Measurements from ENCODE around the gene SMPX. TPM values are rescaled to one million over a fixed set of nuclear protein-coding genes. Genes with fewer than 3 reads are reported as not detected.

SMPX gene
- total and polyA plus RNA-seq, 4 donors: 0.09 to 0.10 TPM; not detected in 2

DNA sequence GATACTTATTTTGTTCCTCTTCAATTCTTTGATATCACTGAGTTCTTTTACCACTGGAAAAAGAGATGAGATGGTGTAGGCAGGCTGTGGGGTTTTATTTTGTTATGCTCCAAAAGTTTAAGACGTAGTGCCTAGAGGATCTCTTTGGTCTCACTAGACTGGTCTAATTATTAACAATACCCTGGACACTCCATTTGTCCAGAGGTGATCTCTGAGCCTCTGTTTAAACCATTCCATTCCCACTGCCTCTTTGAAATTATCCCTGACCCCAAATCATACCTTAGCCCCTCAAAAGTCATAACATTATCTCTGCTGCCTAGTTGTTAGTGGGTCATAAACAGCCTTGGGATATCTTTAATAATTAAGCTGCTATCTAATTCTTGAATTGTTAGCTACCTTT lies 24.2 kb downstream of the SMPX start:
- WGBS: 39% methylated on average over 1 of the region's 1 CpG

DNA sequence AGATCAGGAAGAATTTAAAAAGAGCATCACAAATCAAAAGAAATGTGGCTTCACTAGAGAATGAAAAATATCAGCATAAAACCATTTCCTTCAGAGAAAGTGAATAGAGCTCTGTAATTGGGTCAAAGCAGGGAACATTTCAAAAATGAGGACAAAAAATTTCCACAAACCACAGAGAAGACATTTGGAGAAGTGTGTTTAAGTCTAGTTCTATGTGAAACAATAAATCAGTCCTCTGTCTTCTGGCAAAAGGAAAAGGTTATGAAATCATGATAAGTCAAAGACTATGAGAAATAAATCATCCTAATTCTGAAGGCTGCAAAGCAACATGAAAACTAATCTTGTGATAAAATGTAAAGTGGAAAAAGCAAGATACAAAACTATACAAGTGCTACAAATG lies 27.9 kb downstream of the SMPX start:
- Histone ChIP-seq H3K9me3 (ENCODE audit: control insufficient read depth in 4 of 4, low read length in 3 of 4) (no peaks in the 10 kb centered on the region), H3K9ac (ENCODE audit: low read depth in 1 of 2, low read length in 2 of 2) (no peak overlapping the region), H3K27me3 (ENCODE audit: control insufficient read depth in 4 of 4, insufficient read depth in 4 of 4, low read length in 3 of 4) (no peaks in the 10 kb centered on the region), H3K27ac (ENCODE audit: low read depth in 1 of 2, low read length in 2 of 2) (no peak overlapping the region), H3K4me1 (ENCODE audit: control insufficient read depth in 4 of 4, insufficient read depth in 4 of 4, low read length in 3 of 4) (peaks cover 2 to 8% (median 7%) of the 10 kb centered on the region in 4 donors), H3K4me3 (ENCODE audit: low read depth in 1 of 3, low read length in 3 of 3) (no peak overlapping the region), H3K36me3 (ENCODE audit: control insufficient read depth in 4 of 4, insufficient read depth in 3 of 4, low read depth in 1 of 4, low read length in 3 of 4) (no peaks in the 10 kb centered on the region)
- TF ChIP-seq YY1 (IDR thresholded peaks at IDR 0.05) (no peak), TAF1 (conservative IDR thresholded peaks at IDR 0.05) (no peak), FOXA1 (IDR thresholded peaks at IDR 0.05) (no peak), FOXA2 (IDR thresholded peaks at IDR 0.05) (no peak), SP1 (IDR thresholded peaks at IDR 0.05) (no peak), EGR1 (IDR thresholded peaks at IDR 0.05; ENCODE audit: low read depth in 2 of 2) (no peak), RXRA (IDR thresholded peaks at IDR 0.05) (no peak), HNF4A (conservative IDR thresholded peaks at IDR 0.05) (no peak)
- TF ChIP-seq, protein P1, sequence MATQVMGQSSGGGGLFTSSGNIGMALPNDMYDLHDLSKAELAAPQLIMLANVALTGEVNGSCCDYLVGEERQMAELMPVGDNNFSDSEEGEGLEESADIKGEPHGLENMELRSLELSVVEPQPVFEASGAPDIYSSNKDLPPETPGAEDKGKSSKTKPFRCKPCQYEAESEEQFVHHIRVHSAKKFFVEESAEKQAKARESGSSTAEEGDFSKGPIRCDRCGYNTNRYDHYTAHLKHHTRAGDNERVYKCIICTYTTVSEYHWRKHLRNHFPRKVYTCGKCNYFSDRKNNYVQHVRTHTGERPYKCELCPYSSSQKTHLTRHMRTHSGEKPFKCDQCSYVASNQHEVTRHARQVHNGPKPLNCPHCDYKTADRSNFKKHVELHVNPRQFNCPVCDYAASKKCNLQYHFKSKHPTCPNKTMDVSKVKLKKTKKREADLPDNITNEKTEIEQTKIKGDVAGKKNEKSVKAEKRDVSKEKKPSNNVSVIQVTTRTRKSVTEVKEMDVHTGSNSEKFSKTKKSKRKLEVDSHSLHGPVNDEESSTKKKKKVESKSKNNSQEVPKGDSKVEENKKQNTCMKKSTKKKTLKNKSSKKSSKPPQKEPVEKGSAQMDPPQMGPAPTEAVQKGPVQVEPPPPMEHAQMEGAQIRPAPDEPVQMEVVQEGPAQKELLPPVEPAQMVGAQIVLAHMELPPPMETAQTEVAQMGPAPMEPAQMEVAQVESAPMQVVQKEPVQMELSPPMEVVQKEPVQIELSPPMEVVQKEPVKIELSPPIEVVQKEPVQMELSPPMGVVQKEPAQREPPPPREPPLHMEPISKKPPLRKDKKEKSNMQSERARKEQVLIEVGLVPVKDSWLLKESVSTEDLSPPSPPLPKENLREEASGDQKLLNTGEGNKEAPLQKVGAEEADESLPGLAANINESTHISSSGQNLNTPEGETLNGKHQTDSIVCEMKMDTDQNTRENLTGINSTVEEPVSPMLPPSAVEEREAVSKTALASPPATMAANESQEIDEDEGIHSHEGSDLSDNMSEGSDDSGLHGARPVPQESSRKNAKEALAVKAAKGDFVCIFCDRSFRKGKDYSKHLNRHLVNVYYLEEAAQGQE (IDR thresholded peaks at IDR 0.05): no peak
- no peak for DNase-seq (ENCODE audit: low spot score)

More for the DNA sequence above, 24.2 kb downstream of the SMPX start:
- Histone ChIP-seq H3K4me1 (ENCODE audit: control insufficient read depth in 4 of 4, insufficient read depth in 4 of 4, low read length in 3 of 4) (peaks cover 2 to 8% (median 7%) of the 10 kb centered on the region in 4 donors), H3K27me3 (ENCODE audit: control insufficient read depth in 4 of 4, insufficient read depth in 4 of 4, low read length in 3 of 4) (no peaks in the 10 kb centered on the region), H3K9me3 (ENCODE audit: control insufficient read depth in 4 of 4, low read length in 3 of 4) (no peaks in the 10 kb centered on the region), H3K27ac (ENCODE audit: low read depth in 1 of 2, low read length in 2 of 2) (no peak overlapping the region), H3K9ac (ENCODE audit: low read depth in 1 of 2, low read length in 2 of 2) (no peak overlapping the region), H3K4me3 (ENCODE audit: low read depth in 1 of 3, low read length in 3 of 3) (no peak overlapping the region), H3K36me3 (ENCODE audit: control insufficient read depth in 4 of 4, insufficient read depth in 3 of 4, low read depth in 1 of 4, low read length in 3 of 4) (no peaks in the 10 kb centered on the region)
- TF ChIP-seq, protein P2, sequence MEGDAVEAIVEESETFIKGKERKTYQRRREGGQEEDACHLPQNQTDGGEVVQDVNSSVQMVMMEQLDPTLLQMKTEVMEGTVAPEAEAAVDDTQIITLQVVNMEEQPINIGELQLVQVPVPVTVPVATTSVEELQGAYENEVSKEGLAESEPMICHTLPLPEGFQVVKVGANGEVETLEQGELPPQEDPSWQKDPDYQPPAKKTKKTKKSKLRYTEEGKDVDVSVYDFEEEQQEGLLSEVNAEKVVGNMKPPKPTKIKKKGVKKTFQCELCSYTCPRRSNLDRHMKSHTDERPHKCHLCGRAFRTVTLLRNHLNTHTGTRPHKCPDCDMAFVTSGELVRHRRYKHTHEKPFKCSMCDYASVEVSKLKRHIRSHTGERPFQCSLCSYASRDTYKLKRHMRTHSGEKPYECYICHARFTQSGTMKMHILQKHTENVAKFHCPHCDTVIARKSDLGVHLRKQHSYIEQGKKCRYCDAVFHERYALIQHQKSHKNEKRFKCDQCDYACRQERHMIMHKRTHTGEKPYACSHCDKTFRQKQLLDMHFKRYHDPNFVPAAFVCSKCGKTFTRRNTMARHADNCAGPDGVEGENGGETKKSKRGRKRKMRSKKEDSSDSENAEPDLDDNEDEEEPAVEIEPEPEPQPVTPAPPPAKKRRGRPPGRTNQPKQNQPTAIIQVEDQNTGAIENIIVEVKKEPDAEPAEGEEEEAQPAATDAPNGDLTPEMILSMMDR (IDR thresholded peaks at IDR 0.05; ENCODE audit: low read depth, low read length, missing input control): no peak
- TF ChIP-seq RXRA (IDR thresholded peaks at IDR 0.05) (no peak), YY1 (IDR thresholded peaks at IDR 0.05) (no peak), MAX (IDR thresholded peaks at IDR 0.05) (no peak), RAD21 (IDR thresholded peaks at IDR 0.05) (no peak), NR2F2 (IDR thresholded peaks at IDR 0.05) (no peak), FOXA2 (IDR thresholded peaks at IDR 0.05) (no peak), TAF1 (conservative IDR thresholded peaks at IDR 0.05) (no peak), HNF4A (conservative IDR thresholded peaks at IDR 0.05) (no peak), FOXA1 (IDR thresholded peaks at IDR 0.05) (no peak)
- TF ChIP-seq, protein P1 (IDR thresholded peaks at IDR 0.05): no peak
- TF ChIP-seq, protein P3, sequence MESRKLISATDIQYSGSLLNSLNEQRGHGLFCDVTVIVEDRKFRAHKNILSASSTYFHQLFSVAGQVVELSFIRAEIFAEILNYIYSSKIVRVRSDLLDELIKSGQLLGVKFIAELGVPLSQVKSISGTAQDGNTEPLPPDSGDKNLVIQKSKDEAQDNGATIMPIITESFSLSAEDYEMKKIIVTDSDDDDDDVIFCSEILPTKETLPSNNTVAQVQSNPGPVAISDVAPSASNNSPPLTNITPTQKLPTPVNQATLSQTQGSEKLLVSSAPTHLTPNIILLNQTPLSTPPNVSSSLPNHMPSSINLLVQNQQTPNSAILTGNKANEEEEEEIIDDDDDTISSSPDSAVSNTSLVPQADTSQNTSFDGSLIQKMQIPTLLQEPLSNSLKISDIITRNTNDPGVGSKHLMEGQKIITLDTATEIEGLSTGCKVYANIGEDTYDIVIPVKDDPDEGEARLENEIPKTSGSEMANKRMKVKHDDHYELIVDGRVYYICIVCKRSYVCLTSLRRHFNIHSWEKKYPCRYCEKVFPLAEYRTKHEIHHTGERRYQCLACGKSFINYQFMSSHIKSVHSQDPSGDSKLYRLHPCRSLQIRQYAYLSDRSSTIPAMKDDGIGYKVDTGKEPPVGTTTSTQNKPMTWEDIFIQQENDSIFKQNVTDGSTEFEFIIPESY (IDR thresholded peaks at IDR 0.05): no peak
- DNase-seq (ENCODE audit: low spot score): no peak

Data from liver (tissue), 9 donors.